ENCODE measurements around the gene TNFAIP6. TPM values are rescaled to one million over a fixed set of nuclear protein-coding genes. Genes with fewer than 3 reads are reported as not detected.
A peak's percentile ranks its signal among the peaks of the same experiment; 100 is the strongest.
"Not testable (repeated sequence)": the region's sequence is repeated elsewhere in the genome, so short reads cannot be mapped to it uniquely, and the experiment has no call there.

Gene TNFAIP6
- total RNA-seq, 1 experiment from 2014 or later = not detected

DNA sequence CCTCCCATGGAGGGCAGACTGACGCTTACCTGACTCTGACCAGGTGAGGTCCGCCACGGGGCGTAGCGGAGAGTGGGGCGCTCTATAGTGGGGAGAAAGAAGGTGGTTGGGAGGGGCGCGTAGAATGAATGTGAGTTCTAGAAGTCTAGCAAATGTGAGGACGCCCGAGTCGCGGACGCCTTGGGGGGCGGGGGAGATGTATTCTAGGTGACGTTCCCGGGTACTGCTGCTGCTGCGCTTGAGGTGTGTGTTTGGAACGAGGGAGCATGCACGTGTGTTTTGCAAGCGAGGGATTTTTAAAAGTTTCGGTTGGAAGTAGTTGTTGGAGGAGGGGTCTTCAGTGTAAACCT lies 53.1 kb downstream of the TNFAIP6 start:
- Mint-ChIP-seq H3K27me3 (ENCODE audit: insufficient read depth, unreplicated experiment) (peaks cover 3% of the 10 kb centered on the region), H3K4me1 (ENCODE audit: low read depth, unreplicated experiment) (peaks cover 6% of the 10 kb centered on the region), H3K4me3 (ENCODE audit: unreplicated experiment) (peak overlapping the region; percentile 97), H3K27ac (ENCODE audit: unreplicated experiment) (peak overlapping the region; percentile 100), H3K36me3 (ENCODE audit: insufficient read depth, unreplicated experiment) (peaks cover 60% of the 10 kb centered on the region), H3K9me3 (ENCODE audit: unreplicated experiment) (no peaks in the 10 kb centered on the region)
- H3K4me1 ChIP-seq = no peaks in the 10 kb centered on the region
- peaks cover 1% of the 10 kb centered on the region; the same call in 1 of the 2 replicates for H3K36me3 ChIP-seq (ENCODE audit: control insufficient read depth, insufficient read depth, low read length)
- TF ChIP-seq, protein P1, sequence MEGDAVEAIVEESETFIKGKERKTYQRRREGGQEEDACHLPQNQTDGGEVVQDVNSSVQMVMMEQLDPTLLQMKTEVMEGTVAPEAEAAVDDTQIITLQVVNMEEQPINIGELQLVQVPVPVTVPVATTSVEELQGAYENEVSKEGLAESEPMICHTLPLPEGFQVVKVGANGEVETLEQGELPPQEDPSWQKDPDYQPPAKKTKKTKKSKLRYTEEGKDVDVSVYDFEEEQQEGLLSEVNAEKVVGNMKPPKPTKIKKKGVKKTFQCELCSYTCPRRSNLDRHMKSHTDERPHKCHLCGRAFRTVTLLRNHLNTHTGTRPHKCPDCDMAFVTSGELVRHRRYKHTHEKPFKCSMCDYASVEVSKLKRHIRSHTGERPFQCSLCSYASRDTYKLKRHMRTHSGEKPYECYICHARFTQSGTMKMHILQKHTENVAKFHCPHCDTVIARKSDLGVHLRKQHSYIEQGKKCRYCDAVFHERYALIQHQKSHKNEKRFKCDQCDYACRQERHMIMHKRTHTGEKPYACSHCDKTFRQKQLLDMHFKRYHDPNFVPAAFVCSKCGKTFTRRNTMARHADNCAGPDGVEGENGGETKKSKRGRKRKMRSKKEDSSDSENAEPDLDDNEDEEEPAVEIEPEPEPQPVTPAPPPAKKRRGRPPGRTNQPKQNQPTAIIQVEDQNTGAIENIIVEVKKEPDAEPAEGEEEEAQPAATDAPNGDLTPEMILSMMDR (IDR thresholded peaks at IDR 0.05; ENCODE audit: insufficient read depth in 1 of 2, low read depth in 1 of 2, low read length in 1 of 2, severe bottlenecking in 1 of 2, unreplicated experiment in 1 of 2) = no peak
- no peaks in the 10 kb centered on the region for H3K9me3 ChIP-seq
- peak; percentile 64 to 69 for DNase-seq
- CTCF ChIA-PET = interaction anchor here (0.6 to 0.8 kb wide), 10 partner anchors 9 to 1121 kb away, joined by 3 to 9 read pairs (median 4); partner anchors contain the start of gene NMI
- intact Hi-C loops (cut with micrococcal nuclease; ENCODE audit: unreplicated experiment) = loop anchor here (10.0 kb wide), 1 partner anchor 146 kb away; the partner anchor contains the start of gene RBM43
- no TSS peak for BruUV-seq (replicated peaks)
- POLR2A ChIA-PET = interaction anchor here (1.4 kb wide), 1 partner anchor 121 kb away, joined by 15 read pairs; the partner anchor contains the start of gene NMI
- H3K27me3 ChIP-seq (replicated peaks; ENCODE audit: control insufficient read depth, insufficient read depth, low read length) = no peaks in the 10 kb centered on the region
- H3K4me3 ChIP-seq (ENCODE audit: low read depth, low read length) = peak overlapping the region; percentile 69

DNA sequence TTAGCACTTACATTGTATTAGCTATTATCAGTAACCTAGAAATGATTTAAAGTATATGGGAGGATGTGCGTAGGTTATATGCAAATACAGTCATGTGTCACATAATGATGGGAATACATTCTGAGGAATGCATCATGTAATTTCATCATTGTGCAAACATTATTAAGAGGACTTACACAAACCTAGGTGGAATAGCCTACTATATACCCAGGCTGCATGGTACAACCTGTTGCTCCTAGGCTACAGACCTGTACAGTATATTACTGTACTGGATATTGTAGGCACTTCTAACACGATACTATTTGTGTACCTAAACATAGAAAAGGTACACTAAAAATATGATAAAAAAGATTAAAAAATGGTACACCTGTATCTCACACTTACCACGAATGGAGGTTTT lies 60.3 kb downstream of the TNFAIP6 start:
- intact Hi-C loops (cut with micrococcal nuclease; ENCODE audit: unreplicated experiment) = loop anchor here (10.0 kb wide), 1 partner anchor 153 kb away; the partner anchor contains the start of gene RBM43
- Histone ChIP-seq H3K36me3 (ENCODE audit: control insufficient read depth, insufficient read depth, low read length) (no peaks in the 10 kb centered on the region; the same call in 1 of the 2 replicates), H3K4me3 (ENCODE audit: low read depth, low read length) (no peak overlapping the region), H3K9me3 (no peaks in the 10 kb centered on the region), H3K27me3 (replicated peaks; ENCODE audit: control insufficient read depth, insufficient read depth, low read length) (no peaks in the 10 kb centered on the region), H3K4me1 (no peaks in the 10 kb centered on the region)
- Mint-ChIP-seq H3K4me1 (ENCODE audit: low read depth, unreplicated experiment) (no peaks in the 10 kb centered on the region), H3K9me3 (ENCODE audit: unreplicated experiment) (no peaks in the 10 kb centered on the region), H3K27ac (ENCODE audit: unreplicated experiment) (no peak overlapping the region), H3K4me3 (ENCODE audit: unreplicated experiment) (no peak overlapping the region), H3K27me3 (ENCODE audit: insufficient read depth, unreplicated experiment) (no peaks in the 10 kb centered on the region), H3K36me3 (ENCODE audit: insufficient read depth, unreplicated experiment) (peaks cover 95% of the 10 kb centered on the region)
- ChIA-PET CTCF (no interaction called here), POLR2A (no interaction called here)
- TF ChIP-seq, protein P1 (IDR thresholded peaks at IDR 0.05; ENCODE audit: insufficient read depth in 1 of 2, low read depth in 1 of 2, low read length in 1 of 2, severe bottlenecking in 1 of 2, unreplicated experiment in 1 of 2) = no peak
- no peak for DNase-seq
- BruUV-seq (replicated peaks) = no TSS peak

DNA sequence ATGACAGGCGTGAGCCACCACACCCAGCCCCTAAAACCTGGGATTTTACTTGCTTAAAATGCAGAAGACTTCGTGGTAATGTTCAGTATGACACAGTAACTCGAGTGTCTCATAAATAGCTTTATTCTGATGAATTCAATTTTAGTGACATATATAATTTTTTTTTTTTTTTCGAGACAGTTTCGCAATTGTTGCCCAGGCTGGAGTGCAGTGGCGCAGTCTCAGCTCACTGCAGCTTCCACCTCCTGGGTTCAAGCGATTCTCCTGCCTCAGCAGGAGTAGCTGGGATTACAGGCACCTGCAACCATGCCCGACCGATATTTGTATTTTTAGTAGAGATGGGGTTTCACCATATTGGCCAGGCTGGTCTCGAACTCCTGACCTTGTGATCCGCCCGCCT lies 64.3 kb downstream of the TNFAIP6 start:
- H3K9me3 Mint-ChIP-seq (ENCODE audit: unreplicated experiment); CTCF ChIA-PET; DNase-seq; H3K27ac Mint-ChIP-seq (ENCODE audit: unreplicated experiment); H3K9me3 ChIP-seq; H3K4me1 Mint-ChIP-seq (ENCODE audit: low read depth, unreplicated experiment); H3K27me3 Mint-ChIP-seq (ENCODE audit: insufficient read depth, unreplicated experiment); H3K4me1 ChIP-seq; BruUV-seq (replicated peaks); POLR2A ChIA-PET; H3K4me3 ChIP-seq (ENCODE audit: low read depth, low read length); intact Hi-C loops (cut with micrococcal nuclease; ENCODE audit: unreplicated experiment); H3K4me3 Mint-ChIP-seq (ENCODE audit: unreplicated experiment); H3K36me3 ChIP-seq (ENCODE audit: control insufficient read depth, insufficient read depth, low read length); H3K27me3 ChIP-seq (replicated peaks; ENCODE audit: control insufficient read depth, insufficient read depth, low read length): not testable (repeated sequence)
- H3K36me3 Mint-ChIP-seq (ENCODE audit: insufficient read depth, unreplicated experiment) = peaks cover 95% of the 10 kb centered on the region

All from Caco-2 (cell line).